Measurements from ENCODE around the gene C5orf24. TPM values are rescaled to one million over a fixed set of nuclear protein-coding genes. Genes with fewer than 3 reads are reported as not detected.

The C5orf24 gene
- total RNA-seq, 1 donor from 2014 or later = 46.4 TPM

- no peak for DNase-seq (ENCODE audit: low read depth in 2 of 2)
Measured at GRCh38 chr5:134906811-134907210, 61.0 kb downstream of the C5orf24 start.

Other genes starting within 250 kb of the C5orf24 start
- gene SAR1B, start 213.1 kb upstream of the C5orf24 start, total RNA-seq = 16.3 and 25.8 TPM in 2 replicates
- gene SEC24A, start 197.2 kb upstream of the C5orf24 start, total RNA-seq = 10.9 and 15.1 TPM in 2 replicates
- gene CAMLG, start 107.4 kb upstream of the C5orf24 start, total RNA-seq = 26.8 and 32.5 TPM in 2 replicates
- 12.6 and 14.7 TPM in 2 replicates for gene DDX46, start 87.2 kb upstream of the C5orf24 start, total RNA-seq
- gene TXNDC15, start 28.4 kb downstream of the C5orf24 start, total RNA-seq = 55.4 and 55.8 TPM in 2 replicates
- gene PCBD2, start 59.2 kb downstream of the C5orf24 start, total RNA-seq = 3.1 and 3.6 TPM in 2 replicates
- under 0.01 and 0.22 TPM in 2 replicates for gene CATSPER3, start 121.9 kb downstream of the C5orf24 start, total RNA-seq
- under 0.01 TPM in 1 of 2 replicates, not detected in the other for gene PITX1, start 188.3 kb downstream of the C5orf24 start, total RNA-seq

Data from lung microvascular endothelial cell (primary cell).